Gastroesophageal sphincter (tissue), 4 donors: Measurements from ENCODE around the gene SLC25A42. TPM values are rescaled to one million over a fixed set of nuclear protein-coding genes. Genes with fewer than 3 reads are reported as not detected.

Experiments
- ATAC-seq: fragments of 150-250 bp; one replicate; pipeline ENCODE4 v1.9.1; 2016; ENCODE audit warnings: mild to moderate bottlenecking, moderate library complexity
- H3K27ac ChIP-seq, 4 donors: fragments of 200-600 bp; sonication (generic) in 3 of 4; 1 replicate in 3 of 4; 2 replicates in 1 of 4; pipeline ENCODE4 v1.5.1; 2016 to 2019
- H3K27me3 ChIP-seq: fragments of 200-600 bp; sonication (generic); one replicate; pipeline ENCODE4 v1.5.1; 2019
- H3K36me3 ChIP-seq, 2 donors: fragments of 200-600 bp; sonication (generic); one replicate each; pipeline ENCODE4 v1.5.1; 2019; ENCODE audit warnings: control low read depth in 1 of 2
- H3K4me1 ChIP-seq, 3 donors: fragments of 200-600 bp; sonication (generic); 1 replicate in 2 of 3; 2 replicates in 1 of 3; pipeline ENCODE4 v1.5.1; 2016 to 2019; ENCODE audit warnings: control low read depth in 2 of 3
- H3K4me3 ChIP-seq, 2 donors: fragments of 200-600 bp; sonication (generic); one replicate each; pipeline ENCODE4 v1.5.1; 2019; ENCODE audit warnings: mild to moderate bottlenecking in 1 of 2, moderate library complexity in 1 of 2
- H3K9me3 ChIP-seq, 3 donors: fragments of 200-600 bp; sonication (generic); one replicate each; pipeline ENCODE4 v1.5.1; 2017 to 2019; ENCODE audit warnings: control low read depth in 2 of 3
- EP300 ChIP-seq: sonication (generic); formaldehyde crosslinking; IDR thresholded peaks from one replicate; pipeline ENCODE4 v1.6.1; 2017; ENCODE audit warnings: antibody characterized with exemption, mild to moderate bottlenecking
- POLR2A ChIP-seq, 2 donors: fragments of 450-650 bp; IDR thresholded peaks; one replicate each; pipeline ENCODE4 v1.6.1; 2017; ENCODE audit warnings: antibody characterized with exemption in 2 of 2, mild to moderate bottlenecking in 2 of 2, moderate library complexity in 1 of 2
- POLR2AphosphoS5 ChIP-seq: sonication (generic); formaldehyde crosslinking; IDR thresholded peaks from one replicate; pipeline ENCODE4 v1.6.1; 2017; ENCODE audit warnings: antibody characterized with exemption
- WGBS, 2 donors: methylation state at CpG; one replicate each; pipeline ENCODE4 v1.1.5; 2018; ENCODE audit warnings: low coverage in 1 of 2; 5-methylcytosine and 5-hydroxymethylcytosine counted together
- total RNA-seq, 4 donors: library from RNA; depleted of rRNA; stranded (reverse); fragments of >200 nt; gene quantifications; one replicate each; pipeline ENCODE4 v1.1.0, GENCODE V29; 2016
- TF ChIP-seq, protein P1 (sequence below), 4 experiments: fragments of 200-600 bp in 2 of 4; fragments of 450-650 bp in 2 of 4; sonication (generic) in 1 of 4; IDR thresholded peaks; one replicate each; pipeline ENCODE4 v1.5.1; 2017 to 2019; ENCODE audit warnings: antibody characterized with exemption in 4 of 4, mild to moderate bottlenecking in 2 of 4, moderate library complexity in 2 of 4

The SLC25A42 gene
- total RNA-seq, 4 donors from 2014 or later, result 8.8 to 16.0 (median 12.9) TPM

DNA sequence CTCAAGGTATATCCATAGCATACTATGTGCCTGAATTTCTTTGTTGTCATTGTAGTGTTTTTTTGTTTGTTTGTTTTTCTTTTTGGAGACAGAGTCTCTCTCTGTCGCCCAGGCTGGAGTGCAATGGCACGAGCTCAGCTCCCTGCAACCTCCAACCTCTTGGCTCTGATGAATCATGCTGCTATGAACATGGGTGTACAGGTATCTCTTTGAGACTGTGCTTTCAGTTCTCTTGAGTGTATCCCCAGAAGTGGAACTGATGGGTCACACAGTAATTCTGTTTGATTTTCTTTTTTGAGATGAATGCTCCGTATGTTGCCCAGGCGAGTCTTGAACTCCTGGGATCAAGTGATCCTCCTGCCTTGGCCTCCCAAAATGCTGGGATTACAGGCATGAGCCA lies 13.7 kb upstream of the SLC25A42 start:
- Histone ChIP-seq H3K36me3 (peaks cover 0 to 94% of the 10 kb centered on the region in 2 donors), H3K27me3 (no peaks in the 10 kb centered on the region), H3K4me3 (no peak overlapping the region), H3K9me3 (no peaks in the 10 kb centered on the region), H3K27ac (no peak overlapping the region), H3K4me1 (no peaks in the 10 kb centered on the region)
- 96 to 100% methylated on average over 2 to 4 of the region's 4 CpGs for WGBS, 2 donors
- TF ChIP-seq EP300 (no peak), POLR2A (IDR thresholded peaks at IDR 0.05) (no peak), POLR2AphosphoS5 (no peak)
- TF ChIP-seq, protein P1, sequence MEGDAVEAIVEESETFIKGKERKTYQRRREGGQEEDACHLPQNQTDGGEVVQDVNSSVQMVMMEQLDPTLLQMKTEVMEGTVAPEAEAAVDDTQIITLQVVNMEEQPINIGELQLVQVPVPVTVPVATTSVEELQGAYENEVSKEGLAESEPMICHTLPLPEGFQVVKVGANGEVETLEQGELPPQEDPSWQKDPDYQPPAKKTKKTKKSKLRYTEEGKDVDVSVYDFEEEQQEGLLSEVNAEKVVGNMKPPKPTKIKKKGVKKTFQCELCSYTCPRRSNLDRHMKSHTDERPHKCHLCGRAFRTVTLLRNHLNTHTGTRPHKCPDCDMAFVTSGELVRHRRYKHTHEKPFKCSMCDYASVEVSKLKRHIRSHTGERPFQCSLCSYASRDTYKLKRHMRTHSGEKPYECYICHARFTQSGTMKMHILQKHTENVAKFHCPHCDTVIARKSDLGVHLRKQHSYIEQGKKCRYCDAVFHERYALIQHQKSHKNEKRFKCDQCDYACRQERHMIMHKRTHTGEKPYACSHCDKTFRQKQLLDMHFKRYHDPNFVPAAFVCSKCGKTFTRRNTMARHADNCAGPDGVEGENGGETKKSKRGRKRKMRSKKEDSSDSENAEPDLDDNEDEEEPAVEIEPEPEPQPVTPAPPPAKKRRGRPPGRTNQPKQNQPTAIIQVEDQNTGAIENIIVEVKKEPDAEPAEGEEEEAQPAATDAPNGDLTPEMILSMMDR (IDR thresholded peaks at IDR 0.05), result no peak
- ATAC-seq, result no peak

DNA sequence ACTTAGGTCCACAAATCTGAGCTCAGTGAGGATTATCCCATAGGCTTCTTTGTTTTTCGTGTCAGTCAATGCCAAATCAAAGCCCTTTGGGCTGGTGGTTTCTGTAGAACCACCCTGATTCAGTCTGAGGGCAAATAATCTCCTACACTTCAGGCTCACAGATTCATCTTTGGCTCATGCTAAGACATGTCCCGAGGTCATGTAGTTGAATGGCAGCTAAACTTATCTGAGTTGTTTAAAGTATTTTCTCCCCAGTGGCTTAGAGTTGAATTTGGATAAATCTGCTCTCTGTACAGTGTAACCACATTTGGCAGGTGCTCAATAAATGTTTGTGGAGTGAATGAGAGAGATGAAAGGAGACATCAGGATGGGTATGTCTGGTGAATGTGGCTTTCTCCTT lies 13.1 kb upstream of the SLC25A42 start:
- Histone ChIP-seq H3K27ac (no peak overlapping the region), H3K27me3 (no peaks in the 10 kb centered on the region), H3K36me3 (peaks cover 0 to 95% of the 10 kb centered on the region in 2 donors), H3K9me3 (no peaks in the 10 kb centered on the region), H3K4me3 (no peak overlapping the region), H3K4me1 (no peaks in the 10 kb centered on the region)
- ATAC-seq, result no peak
- TF ChIP-seq POLR2A (IDR thresholded peaks at IDR 0.05) (no peak), EP300 (no peak), POLR2AphosphoS5 (no peak)
- TF ChIP-seq, protein P1 (IDR thresholded peaks at IDR 0.05), result no peak
- WGBS, 2 donors, result 95 to 100% methylated on average over 1 to 2 of the region's 2 CpGs

DNA sequence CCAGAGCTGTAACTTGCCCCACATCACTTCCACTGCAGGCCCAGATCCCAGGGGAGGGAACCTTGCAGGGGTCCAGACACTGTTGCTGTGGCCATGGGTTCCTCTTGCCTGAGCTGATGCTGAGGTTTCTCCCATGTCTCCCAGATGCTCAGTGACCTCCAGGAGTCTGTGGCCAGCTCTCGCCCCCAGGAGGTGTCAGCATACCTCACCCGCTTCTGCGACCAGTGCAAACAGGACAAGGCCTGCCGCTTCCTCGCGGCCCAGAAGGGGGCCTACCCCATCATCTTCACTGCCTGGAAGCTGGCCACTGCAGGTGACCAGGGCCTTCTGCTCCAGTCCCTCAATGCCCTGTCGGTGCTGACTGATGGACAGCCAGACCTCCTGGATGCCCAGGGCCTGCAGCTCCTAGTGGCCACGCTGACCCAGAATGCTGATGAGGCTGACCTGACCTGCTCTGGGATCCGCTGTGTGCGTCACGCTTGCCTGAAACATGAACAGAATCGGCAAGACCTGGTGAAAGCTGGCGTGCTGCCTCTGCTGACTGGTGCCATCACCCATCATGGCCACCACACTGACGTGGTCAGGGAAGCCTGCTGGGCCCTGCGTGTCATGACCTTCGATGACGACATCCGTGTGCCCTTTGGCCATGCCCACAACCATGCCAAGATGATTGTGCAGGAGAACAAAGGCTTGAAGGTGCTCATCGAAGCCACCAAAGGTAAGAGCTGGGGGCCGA lies 12.1 kb upstream of the SLC25A42 start:
- Histone ChIP-seq H3K4me3 (no peak overlapping the region), H3K36me3 (peaks cover 0 to 94% of the 10 kb centered on the region in 2 donors), H3K4me1 (no peaks in the 10 kb centered on the region), H3K9me3 (no peaks in the 10 kb centered on the region), H3K27ac (no peak overlapping the region), H3K27me3 (no peaks in the 10 kb centered on the region)
- no CpG with 5 or more reads among the region's 20 CpGs for WGBS, 2 donors
- TF ChIP-seq EP300 (no peak), POLR2A (IDR thresholded peaks at IDR 0.05) (no peak), POLR2AphosphoS5 (no peak)
- TF ChIP-seq, protein P1 (IDR thresholded peaks at IDR 0.05), result no peak
- no peak for ATAC-seq

DNA sequence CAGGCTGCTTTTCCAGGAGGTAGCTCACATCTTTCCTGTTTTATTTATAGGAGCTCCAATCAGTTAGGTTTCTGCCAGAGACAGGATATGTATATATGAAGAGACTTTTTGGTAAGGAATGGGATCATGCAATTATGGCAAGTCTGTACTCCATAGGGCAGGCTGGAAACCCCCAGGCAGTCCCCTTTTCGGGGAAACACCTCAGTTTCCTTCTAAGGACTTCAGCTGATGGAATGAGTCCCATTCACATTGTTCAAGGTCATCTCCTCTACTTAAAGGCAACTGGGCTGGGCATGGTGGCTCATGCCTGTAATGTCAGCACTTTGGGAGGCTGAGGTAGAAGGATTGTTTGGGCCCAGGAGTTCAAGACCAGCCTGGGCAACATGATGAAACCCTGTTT lies 10.9 kb upstream of the SLC25A42 start:
- no peaks in the 10 kb centered on the region for H3K9me3 ChIP-seq
- H3K36me3 ChIP-seq, result peaks cover 0 to 94% of the 10 kb centered on the region in 2 donors
- H3K27ac ChIP-seq, result no peak overlapping the region
- WGBS, 2 donors, result 100% methylated on average over 1 of the region's 1 CpG; no CpG with 5 or more reads in 1 of the 2 donors
- H3K4me3 ChIP-seq, result no peak overlapping the region
- no peaks in the 10 kb centered on the region for H3K4me1 ChIP-seq
- no peak for ATAC-seq
- H3K27me3 ChIP-seq, result no peaks in the 10 kb centered on the region
- TF ChIP-seq EP300 (no peak), POLR2A (IDR thresholded peaks at IDR 0.05) (no peak), POLR2AphosphoS5 (no peak)
- TF ChIP-seq, protein P1 (IDR thresholded peaks at IDR 0.05), result no peak
